ENCODE measurements around the gene CHL1. TPM values are rescaled to one million over a fixed set of nuclear protein-coding genes. Genes with fewer than 3 reads are reported as not detected.

CHL1 gene
- total RNA-seq, 6 experiments from 2014 or later, result not detected

DNA sequence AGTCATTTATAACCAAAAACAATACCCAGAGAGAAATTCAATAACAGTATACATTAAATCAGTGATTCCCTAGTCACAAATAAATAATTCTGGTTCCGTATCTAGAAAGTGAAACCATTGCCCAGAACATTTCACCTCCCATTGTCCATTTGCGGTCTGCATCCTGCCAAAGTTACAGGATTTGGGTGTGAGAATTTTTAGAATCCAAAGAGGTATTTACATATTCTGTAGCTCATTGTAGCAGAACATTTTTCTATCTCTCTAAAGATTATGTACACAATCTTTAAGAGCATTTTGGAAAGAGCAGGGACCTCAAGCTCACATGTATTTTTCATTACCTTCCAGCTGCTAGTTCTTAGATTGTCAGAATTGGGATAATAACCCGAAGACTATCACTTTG is 261.6 kb downstream of the CHL1 start:
- Mint-ChIP-seq H3K4me1 (ENCODE audit: low read depth) (no peaks in the 10 kb centered on the region), H3K4me3 (no peak overlapping the region), H3K36me3 (ENCODE audit: low read depth) (no peaks in the 10 kb centered on the region), H3K27me3 (ENCODE audit: insufficient read depth) (no peaks in the 10 kb centered on the region), H3K9me3 (peaks cover 39% of the 10 kb centered on the region), H3K27ac (no peak overlapping the region)
- TF ChIP-seq, protein P1, sequence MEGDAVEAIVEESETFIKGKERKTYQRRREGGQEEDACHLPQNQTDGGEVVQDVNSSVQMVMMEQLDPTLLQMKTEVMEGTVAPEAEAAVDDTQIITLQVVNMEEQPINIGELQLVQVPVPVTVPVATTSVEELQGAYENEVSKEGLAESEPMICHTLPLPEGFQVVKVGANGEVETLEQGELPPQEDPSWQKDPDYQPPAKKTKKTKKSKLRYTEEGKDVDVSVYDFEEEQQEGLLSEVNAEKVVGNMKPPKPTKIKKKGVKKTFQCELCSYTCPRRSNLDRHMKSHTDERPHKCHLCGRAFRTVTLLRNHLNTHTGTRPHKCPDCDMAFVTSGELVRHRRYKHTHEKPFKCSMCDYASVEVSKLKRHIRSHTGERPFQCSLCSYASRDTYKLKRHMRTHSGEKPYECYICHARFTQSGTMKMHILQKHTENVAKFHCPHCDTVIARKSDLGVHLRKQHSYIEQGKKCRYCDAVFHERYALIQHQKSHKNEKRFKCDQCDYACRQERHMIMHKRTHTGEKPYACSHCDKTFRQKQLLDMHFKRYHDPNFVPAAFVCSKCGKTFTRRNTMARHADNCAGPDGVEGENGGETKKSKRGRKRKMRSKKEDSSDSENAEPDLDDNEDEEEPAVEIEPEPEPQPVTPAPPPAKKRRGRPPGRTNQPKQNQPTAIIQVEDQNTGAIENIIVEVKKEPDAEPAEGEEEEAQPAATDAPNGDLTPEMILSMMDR (IDR thresholded peaks at IDR 0.05), result no peak
- DNase-seq, result no peak

DNA sequence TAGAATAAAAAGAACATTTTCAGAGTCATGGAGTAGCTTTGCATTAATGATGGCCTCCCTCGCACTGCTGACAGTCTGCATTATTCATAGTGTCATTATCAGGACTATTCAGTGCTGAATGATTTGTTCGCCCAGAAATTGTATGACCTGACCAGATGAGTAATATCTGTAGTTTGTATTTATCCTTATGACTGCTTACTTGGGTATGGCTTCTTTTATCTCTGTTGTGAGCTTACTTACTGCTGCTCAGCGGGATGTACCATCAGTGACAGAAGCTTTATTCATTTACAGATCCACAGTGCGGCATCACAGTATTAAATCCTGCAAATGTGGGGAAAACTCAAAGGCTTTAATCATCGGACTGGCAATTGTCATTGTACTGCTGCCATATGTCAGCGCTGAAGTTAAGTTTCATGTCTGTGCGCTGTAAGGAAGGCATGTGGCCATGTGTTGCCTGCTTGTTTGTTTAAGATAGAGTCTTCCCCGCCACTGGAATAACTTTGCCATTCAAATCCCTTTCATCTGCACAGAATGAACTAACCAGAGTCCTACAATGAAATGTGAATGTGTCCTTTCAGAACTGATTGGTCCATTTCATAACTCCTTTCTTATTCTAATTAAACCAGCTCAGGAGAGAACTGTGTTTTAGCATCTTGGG is 262.2 kb downstream of the CHL1 start:
- no peak for DNase-seq
- H3K27ac Mint-ChIP-seq, result no peak overlapping the region
- no peaks in the 10 kb centered on the region for H3K27me3 Mint-ChIP-seq (ENCODE audit: insufficient read depth)
- TF ChIP-seq, protein P1 (IDR thresholded peaks at IDR 0.05), result no peak
- no peaks in the 10 kb centered on the region for H3K36me3 Mint-ChIP-seq (ENCODE audit: low read depth)
- no peak overlapping the region for H3K4me3 Mint-ChIP-seq
- H3K4me1 Mint-ChIP-seq (ENCODE audit: low read depth), result no peaks in the 10 kb centered on the region
- peaks cover 37% of the 10 kb centered on the region for H3K9me3 Mint-ChIP-seq

All from HFFc6 (cell line).